IPS DF 4.7 (cell line): ENCODE results near the gene LSM10.

Experiments used
- DNase-seq: peaks from one replicate; pipeline ENCODE4 v3.0.0-alpha.2; 2013; ENCODE audit warnings: low spot score; ENCODE audit errors: extremely low read depth

LSM10 gene

GRCh38 chr1:36397378-36398230 lies at the start of gene LSM10:
LSM10 (minus strand) TSS chr1:36397908; CDS start chr1:36394129, 3,779 bp downstream.
- no peak for DNase-seq

GRCh38 chr1:36447450-36447849 lies 49.7 kb upstream of the LSM10 start:
- DNase-seq: no peak

- no peak for DNase-seq
Measured at GRCh38 chr1:36446746-36447145, 49.0 kb upstream of the LSM10 start.

- no peak for DNase-seq
Measured at GRCh38 chr1:36446271-36446670, 48.6 kb upstream of the LSM10 start.

- no peak for DNase-seq
Measured at GRCh38 chr1:36443297-36443696, 45.6 kb upstream of the LSM10 start.

- DNase-seq: no peak
Measured at GRCh38 chr1:36442337-36442736, 44.6 kb upstream of the LSM10 start.

GRCh38 chr1:36440646-36441045 lies 42.9 kb upstream of the LSM10 start:
- DNase-seq: no peak

GRCh38 chr1:36440044-36440443 lies 42.3 kb upstream of the LSM10 start:
- DNase-seq: no peak

GRCh38 chr1:36438715-36439114 lies 41.0 kb upstream of the LSM10 start:
- no peak for DNase-seq

GRCh38 chr1:36436821-36437220 lies 39.1 kb upstream of the LSM10 start:
- no peak for DNase-seq

GRCh38 chr1:36433102-36433501 lies 35.4 kb upstream of the LSM10 start:
- DNase-seq: no peak

- no peak for DNase-seq
Measured at GRCh38 chr1:36432616-36433015, 34.9 kb upstream of the LSM10 start.

- no peak for DNase-seq
Measured at GRCh38 chr1:36425791-36426190, 28.1 kb upstream of the LSM10 start.

- no peak for DNase-seq
Measured at GRCh38 chr1:36421649-36422048, 23.9 kb upstream of the LSM10 start.

GRCh38 chr1:36420836-36421317 lies 23.2 kb upstream of the LSM10 start:
- no peak for DNase-seq

GRCh38 chr1:36420409-36420808 lies 22.7 kb upstream of the LSM10 start:
- DNase-seq: no peak

GRCh38 chr1:36419569-36419968 lies 21.9 kb upstream of the LSM10 start:
- no peak for DNase-seq

GRCh38 chr1:36419140-36419539 lies 21.4 kb upstream of the LSM10 start:
- no peak for DNase-seq

- DNase-seq: no peak
Measured at GRCh38 chr1:36417931-36418330, 20.2 kb upstream of the LSM10 start.

- DNase-seq: no peak
Measured at GRCh38 chr1:36415661-36416326, 18.1 kb upstream of the LSM10 start.

GRCh38 chr1:36414384-36414783 lies 16.7 kb upstream of the LSM10 start:
- DNase-seq: no peak
